Sigmoid colon (tissue), 7 donors: ENCODE measurements around the gene NEURL4. TPM values are rescaled to one million over a fixed set of nuclear protein-coding genes. Genes with fewer than 3 reads are reported as not detected.
A peak's percentile ranks its signal among the peaks of the same experiment; 100 is the strongest.

ENCODE experiments used
- DNase-seq: peaks from one replicate; pipeline ENCODE4 v3.0.0-alpha.2; 2019
- H3K27ac ChIP-seq, 4 donors: fragments of 200-600 bp; sonication (generic); one replicate each; pipeline ENCODE4 v1.5.1; 2016 to 2019; ENCODE audit warnings: mild to moderate bottlenecking in 1 of 4
- H3K27me3 ChIP-seq, 3 donors: fragments of 200-600 bp; sonication (generic); one replicate each; pipeline ENCODE4 v1.5.1; 2019; ENCODE audit warnings: mild to moderate bottlenecking in 1 of 3
- H3K36me3 ChIP-seq, 4 donors: fragments of 200-600 bp; sonication (generic); one replicate each; pipeline ENCODE4 v1.5.1; 2016 to 2019
- H3K4me1 ChIP-seq, 4 donors: fragments of 200-600 bp; sonication (generic); one replicate each; pipeline ENCODE4 v1.5.1; 2017 to 2019
- H3K4me3 ChIP-seq, 4 donors: fragments of 200-600 bp; sonication (generic); one replicate each; pipeline ENCODE4 v1.5.1; 2017 to 2019; ENCODE audit warnings: mild to moderate bottlenecking in 2 of 4, moderate library complexity in 1 of 4
- H3K9me3 ChIP-seq, 4 donors: fragments of 200-600 bp in 3 of 4; sonication (generic) in 3 of 4; one replicate each; pipeline versions ENCODE4 v1.5.1 to v1.6.1; 2013 to 2019
- CTCF ChIP-seq, 4 experiments: fragments of 450-650 bp in 3 of 4; fragments of 200-600 bp in 1 of 4; IDR thresholded peaks; one replicate each; pipeline ENCODE4 v1.5.1; 2016 to 2019; ENCODE audit warnings: antibody characterized with exemption in 4 of 4, mild to moderate bottlenecking in 3 of 4, moderate library complexity in 2 of 4
- EP300 ChIP-seq, 4 donors: sonication (generic); formaldehyde crosslinking; IDR thresholded peaks; one replicate each; pipeline ENCODE4 v1.6.1; 2017; ENCODE audit warnings: antibody characterized with exemption in 4 of 4
- POLR2A ChIP-seq, 2 donors: fragments of 450-650 bp; IDR thresholded peaks; one replicate each; pipeline ENCODE4 v1.6.1; 2016; ENCODE audit warnings: antibody characterized with exemption in 2 of 2, mild to moderate bottlenecking in 2 of 2, moderate library complexity in 2 of 2
- POLR2AphosphoS5 ChIP-seq, 4 donors: sonication (generic); formaldehyde crosslinking; IDR thresholded peaks; one replicate each; pipeline ENCODE4 v1.6.1; 2017; ENCODE audit warnings: antibody characterized with exemption in 4 of 4
- WGBS, 2 donors: extraction: QIAGEN DNeasy Blood & Tissue Kit; methylation state at CpG; one replicate each; pipeline ENCODE4 v1.1.7; 2013; 5-methylcytosine and 5-hydroxymethylcytosine counted together
- intact Hi-C: fragments of 100-400 bp; cut with DNase I; formaldehyde crosslinking; loops from one replicate; pipeline ENCODE4 v1.15.1; 2023
- polyA plus RNA-seq, 3 donors: library from polyadenylated mRNA; stranded (reverse); fragments of 200-250 nt; gene quantifications; one replicate each; pipeline ENCODE4 v1.2.3, GENCODE V29; 2013
- total RNA-seq, 4 donors: library from RNA; depleted of rRNA; stranded (reverse); fragments of >200 nt; gene quantifications; one replicate each; pipeline ENCODE4 v1.1.0, GENCODE V29; 2016
- donor health status: healthy with polysubstance abuse.
- donor health status: Bipolar disorder and iron deficiency.
- donor health status: healthy.

The NEURL4 gene
- total and polyA plus RNA-seq, 7 donors, result 6.0 to 31.6 (median 16.7) TPM

DNA sequence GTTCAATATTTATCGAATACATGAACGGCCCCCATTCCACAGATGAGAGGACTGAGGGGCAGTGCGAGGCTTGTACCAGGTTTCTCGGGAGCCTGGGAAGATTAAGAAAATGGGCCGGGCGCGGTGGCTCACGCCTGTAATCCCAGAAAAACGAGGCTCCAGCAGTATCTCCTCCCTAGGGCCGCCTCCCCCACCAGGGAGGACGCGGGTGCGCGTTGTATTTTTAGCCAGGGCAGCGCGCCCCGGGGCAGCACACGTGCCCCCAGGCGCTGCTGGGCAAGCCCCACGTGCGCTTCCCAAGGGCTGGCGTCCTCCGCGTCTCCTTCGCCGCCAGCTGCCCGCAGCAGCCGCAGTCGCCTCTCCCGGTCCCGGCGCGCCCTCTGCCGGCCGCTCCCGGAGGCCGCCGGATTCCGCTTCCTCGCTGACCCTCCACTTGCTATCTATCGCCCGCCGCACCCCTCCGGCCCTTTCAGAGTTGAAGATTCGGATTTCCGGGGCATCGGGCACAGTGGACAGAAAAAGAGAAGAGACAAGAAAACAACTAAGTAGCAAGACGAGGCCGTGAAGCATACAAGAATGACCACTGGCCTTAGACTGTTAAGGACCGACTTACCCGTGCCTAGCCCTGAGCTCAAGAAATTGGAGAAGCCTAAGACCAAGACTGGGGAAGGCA, 32.8 kb downstream of the NEURL4 start:
- Histone ChIP-seq H3K27ac (peak overlapping the region; percentile 76 to 83 (median 79)), H3K4me3 (peak overlapping the region in 2 of 4 donors; percentile 14 to 25), H3K36me3 (no peaks in the 10 kb centered on the region), H3K4me1 (peaks cover 0 to 55% (median 54%) of the 10 kb centered on the region in 4 donors), H3K9me3 (no peaks in the 10 kb centered on the region), H3K27me3 (peaks cover 11 to 37% (median 18%) of the 10 kb centered on the region in 3 donors)
- intact Hi-C loops, result loop anchor here (1.0 to 2.0 kb wide), 2 partner anchors 16 to 46 kb away; partner anchors contain the start of gene CTDNEP1
- TF ChIP-seq POLR2AphosphoS5 (IDR thresholded peaks at IDR 0.05) (peak; percentile 42 to 87 (median 59)), CTCF (IDR thresholded peaks at IDR 0.05) (peak; percentile 93 to 96 (median 94)), EP300 (IDR thresholded peaks at IDR 0.05) (peak in 2 of 4 donors; percentile 78 to 92), POLR2A (IDR thresholded peaks at IDR 0.05) (no peak)
- peak; percentile 94 for DNase-seq
- WGBS, 2 donors, result 5 to 6% methylated on average over 51 of the region's 51 CpGs

DNA sequence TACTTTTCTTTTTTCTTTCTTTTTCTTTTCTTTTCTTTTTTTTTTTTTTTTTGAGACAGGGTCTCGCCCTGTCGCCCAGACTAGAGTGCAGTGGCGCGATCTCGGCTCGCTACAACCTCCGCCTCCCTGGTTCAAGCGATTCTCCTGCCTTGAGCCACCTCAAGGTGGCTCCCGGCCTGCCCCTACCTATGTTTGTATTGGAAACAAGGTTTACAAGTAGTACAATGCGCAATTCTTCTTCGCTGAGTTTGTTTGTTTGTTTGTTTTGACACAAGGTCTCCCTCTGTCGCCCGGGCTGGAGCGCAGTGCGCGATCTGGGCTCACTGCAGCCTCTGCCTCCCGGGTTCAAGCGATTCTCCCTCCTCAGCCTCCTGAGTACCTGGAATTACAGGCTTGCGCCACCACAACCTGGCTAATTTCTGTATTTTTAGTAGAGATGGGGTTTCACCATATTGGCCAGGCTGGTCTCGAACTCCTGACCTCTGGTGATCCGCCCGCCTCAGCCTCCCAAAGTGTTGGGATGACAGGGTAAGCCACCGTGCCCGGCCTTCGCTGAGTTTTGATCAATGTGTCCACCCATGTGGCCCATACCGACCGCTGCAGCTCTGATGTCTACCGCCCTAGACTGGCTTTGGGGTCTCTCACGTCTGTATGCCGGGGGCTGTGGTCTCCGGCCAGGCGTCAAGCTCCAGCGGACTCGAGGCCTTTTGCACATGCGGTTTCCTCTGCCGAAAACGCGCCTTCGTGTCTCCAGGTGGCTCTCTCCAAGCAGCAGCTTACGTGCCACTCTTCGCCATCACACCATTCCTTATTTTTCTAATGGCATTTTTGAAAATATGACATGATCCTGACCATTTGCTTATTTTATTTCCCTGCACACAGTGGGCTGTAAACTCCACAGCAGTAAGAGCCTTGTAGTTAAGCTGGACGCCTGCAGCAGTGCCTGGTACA, 33.6 kb downstream of the NEURL4 start:
- intact Hi-C loops, result loop anchor here (1.0 to 2.0 kb wide), 2 partner anchors 15 to 45 kb away; partner anchors contain the start of gene CTDNEP1
- Histone ChIP-seq H3K9me3 (no peaks in the 10 kb centered on the region), H3K27ac (peak overlapping the region; percentile 76 to 83 (median 79)), H3K4me3 (peak overlapping the region in 2 of 4 donors; percentile 14 to 25), H3K27me3 (peaks cover 11 to 38% (median 18%) of the 10 kb centered on the region in 3 donors), H3K4me1 (peaks cover 0 to 64% (median 59%) of the 10 kb centered on the region in 4 donors), H3K36me3 (no peaks in the 10 kb centered on the region)
- DNase-seq, result no peak
- no peak for TF ChIP-seq POLR2AphosphoS5 (IDR thresholded peaks at IDR 0.05)
- no peak for TF ChIP-seq EP300 (IDR thresholded peaks at IDR 0.05)
- no peak for TF ChIP-seq POLR2A (IDR thresholded peaks at IDR 0.05)
- TF ChIP-seq CTCF (IDR thresholded peaks at IDR 0.05), result no peak
- 52% methylated on average over 42 of the region's 42 CpGs for WGBS, 2 donors

DNA sequence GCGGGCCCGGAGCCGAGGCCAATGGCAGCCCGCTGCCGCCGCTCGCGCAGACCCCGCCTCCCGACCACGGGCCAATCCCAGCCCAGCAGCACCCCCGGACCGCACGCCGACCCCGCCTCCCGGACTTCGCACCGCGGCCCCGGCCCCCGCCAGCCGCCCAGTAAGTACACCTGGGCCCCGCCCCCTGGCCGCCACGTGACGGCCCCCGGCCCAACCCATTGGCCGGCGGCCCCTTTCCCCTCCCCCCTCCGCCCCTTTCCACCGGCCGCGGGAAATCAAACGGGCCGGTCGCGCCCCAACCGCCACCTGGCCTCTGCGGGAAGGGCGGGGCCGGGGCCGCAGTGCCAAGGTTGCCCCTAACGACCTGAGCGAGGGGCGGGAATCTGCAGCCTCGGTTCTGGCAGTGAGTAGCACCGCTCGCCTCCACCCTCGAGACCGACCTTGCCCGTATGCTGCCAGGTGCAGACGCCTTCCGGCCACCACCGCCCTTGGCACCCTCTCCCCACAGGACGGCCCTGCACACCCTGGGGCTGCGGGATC, 34.5 kb downstream of the NEURL4 start, which contains the start of gene YBX2:
YBX2 (minus strand) TSS at position 26 of the 540 bp plus-strand sequence. CDS start 139 bp downstream, outside the sequence.
- H3K36me3 ChIP-seq, result no peaks in the 10 kb centered on the region
- no peak for TF ChIP-seq EP300 (IDR thresholded peaks at IDR 0.05)
- no peak for TF ChIP-seq CTCF (IDR thresholded peaks at IDR 0.05)
- TF ChIP-seq POLR2AphosphoS5 (IDR thresholded peaks at IDR 0.05), result peak in 1 of 4 donors; percentile 28
- TF ChIP-seq POLR2A (IDR thresholded peaks at IDR 0.05), result no peak
- peaks cover 0 to 69% (median 62%) of the 10 kb centered on the region in 4 donors for H3K4me1 ChIP-seq
- intact Hi-C loops, result no loop called here
- peaks cover 11 to 38% (median 18%) of the 10 kb centered on the region in 3 donors for H3K27me3 ChIP-seq
- 1 to 2% methylated on average over 57 of the region's 57 CpGs for WGBS, 2 donors
- peak within 1 kb of the TSS in 3 of 4 donors; percentile 28 to 44 (median 38) for H3K4me3 ChIP-seq
- no peak for DNase-seq
- no peaks in the 10 kb centered on the region for H3K9me3 ChIP-seq
- peak within 1 kb of the TSS; percentile 76 to 83 (median 79) for H3K27ac ChIP-seq

GRCh38 chr17:7293816-7294613, 35.1 kb downstream of the NEURL4 start:
- peak overlapping the region; percentile 67 to 80 (median 77) for H3K27ac ChIP-seq

More at GRCh38 chr17:7293816-7294613, 35.1 kb downstream of the NEURL4 start:
- Histone ChIP-seq H3K27me3 (peaks cover 11 to 38% (median 18%) of the 10 kb centered on the region in 3 donors), H3K9me3 (no peaks in the 10 kb centered on the region), H3K4me1 (peaks cover 0 to 69% (median 62%) of the 10 kb centered on the region in 4 donors), H3K4me3 (peak overlapping the region in 3 of 4 donors; percentile 28 to 44 (median 38)), H3K36me3 (no peaks in the 10 kb centered on the region)
- 2 to 4% methylated on average over 75 of the region's 75 CpGs for WGBS, 2 donors
- no peak for DNase-seq
- TF ChIP-seq CTCF (IDR thresholded peaks at IDR 0.05) (no peak), POLR2AphosphoS5 (IDR thresholded peaks at IDR 0.05) (peak in 1 of 4 donors; percentile 16)
- intact Hi-C loops, result no loop called here
